Lung (tissue), 12 donors: ENCODE results near the gene ZNF775. TPM values are rescaled to one million over a fixed set of nuclear protein-coding genes. Genes with fewer than 3 reads are reported as not detected.

Source experiments
- ATAC-seq: fragments of 200-7000 bp; cut with Tn5 transposase; one replicate; pipeline ENCODE4 v1.9.1; 2020; ENCODE audit warnings: moderate number of reproducible peaks; ENCODE audit not compliant: insufficient read depth, low FRiP score
- DNase-seq, 3 donors: peaks; one replicate each; pipeline ENCODE4 v3.0.0-alpha.2; 2013 to 2017
- H3K27ac ChIP-seq, 2 donors: one replicate each; pipeline ENCODE4 v1.5.1; 2013; ENCODE audit warnings: mild to moderate bottlenecking in 2 of 2, moderate library complexity in 2 of 2, control low read depth in 1 of 2, inconsistent platforms in 1 of 2, low read depth in 1 of 2, low read length in 1 of 2
- H3K27me3 ChIP-seq, 3 donors: one replicate each; pipeline ENCODE4 v1.5.1; 2013; ENCODE audit warnings: low read length in 2 of 3; ENCODE audit not compliant: control insufficient read depth in 3 of 3, insufficient read depth in 3 of 3
- H3K36me3 ChIP-seq, 4 donors: one replicate each; pipeline ENCODE4 v1.5.1; 2013; ENCODE audit warnings: low read length in 4 of 4, mild to moderate bottlenecking in 1 of 4, moderate library complexity in 1 of 4; ENCODE audit not compliant: control insufficient read depth in 4 of 4, insufficient read depth in 4 of 4
- H3K4me1 ChIP-seq, 5 donors: one replicate each; pipeline ENCODE4 v1.5.1; 2013; ENCODE audit warnings: low read length in 5 of 5, mild to moderate bottlenecking in 2 of 5, moderate library complexity in 1 of 5; ENCODE audit not compliant: control insufficient read depth in 5 of 5, insufficient read depth in 5 of 5
- H3K4me3 ChIP-seq: one replicate; pipeline ENCODE4 v1.5.1; 2013; ENCODE audit warnings: mild to moderate bottlenecking, control low read depth, moderate library complexity
- H3K9ac ChIP-seq, 2 donors: one replicate each; pipeline ENCODE4 v1.5.1; 2013; ENCODE audit warnings: low read length in 2 of 2, control low read depth in 1 of 2; ENCODE audit not compliant: insufficient read depth in 1 of 2
- H3K9me3 ChIP-seq, 4 donors: one replicate each; pipeline ENCODE4 v1.5.1; 2013; ENCODE audit warnings: low read length in 3 of 4, mild to moderate bottlenecking in 1 of 4, moderate library complexity in 1 of 4; ENCODE audit not compliant: control insufficient read depth in 4 of 4, insufficient read depth in 3 of 4
- CTCF ChIP-seq: IDR thresholded peaks from 2 replicates; pipeline ENCODE4 v1.5.1; 2012; ENCODE audit warnings: mild to moderate bottlenecking; ENCODE audit errors: control extremely low read depth, extremely low read depth
- WGBS, 2 donors: extraction: QIAGEN DNeasy Blood & Tissue Kit; methylation state at CpG; one replicate each; pipeline ENCODE4 v1.1.7; 2013; 5-methylcytosine and 5-hydroxymethylcytosine counted together
- polyA plus RNA-seq, 2 donors: library from polyadenylated mRNA; stranded (reverse); fragments of 200-250 nt; gene quantifications; one replicate each; pipeline ENCODE4 v1.2.1, GENCODE V29; 2013
- total RNA-seq, 2 donors: library from RNA; depleted of rRNA in 1 of 2; stranded (reverse); fragments of >200 nt in 1 of 2; gene quantifications; one replicate each; pipeline ENCODE4 v1.2.1, GENCODE V29; 2014 to 2021
- donor health status: control.
- donor health status: control.
- donor health status: Bipolar disorder and iron deficiency.
- donor health status: healthy.
- donor health status: DM: yes; HTN: yes; CAD: no.

Gene ZNF775
- total and polyA plus RNA-seq, 4 donors: 1.4 to 5.4 (median 3.8) TPM

GRCh38 chr7:150365194-150365593 lies 13.9 kb upstream of the ZNF775 start:
- WGBS, 2 donors: 62 to 79% methylated on average over 10 of the region's 10 CpGs
- Histone ChIP-seq H3K27me3 (no peaks in the 10 kb centered on the region), H3K36me3 (peaks cover 0 to 4% (median 0%) of the 10 kb centered on the region in 4 donors), H3K4me1 (peaks cover 0 to 16% (median 1%) of the 10 kb centered on the region in 5 donors), H3K9me3 (no peaks in the 10 kb centered on the region), H3K9ac (no peak overlapping the region), H3K4me3 (no peak overlapping the region), H3K27ac (no peak overlapping the region)
- no peak for TF ChIP-seq CTCF
- DNase-seq (no peak), ATAC-seq (no peak)

- no peak overlapping the region for H3K4me3 ChIP-seq
- H3K27me3 ChIP-seq: no peaks in the 10 kb centered on the region
- 59 to 76% methylated on average over 5 of the region's 5 CpGs for WGBS, 2 donors
- ATAC-seq: no peak
- H3K9ac ChIP-seq: no peak overlapping the region
- H3K27ac ChIP-seq: no peak overlapping the region
- TF ChIP-seq CTCF: no peak
- H3K36me3 ChIP-seq: peaks cover 0 to 8% (median 0%) of the 10 kb centered on the region in 4 donors
- H3K4me1 ChIP-seq: peaks cover 0 to 23% (median 4%) of the 10 kb centered on the region in 5 donors
- DNase-seq: no peak
- H3K9me3 ChIP-seq: no peaks in the 10 kb centered on the region
Measured at GRCh38 chr7:150365673-150366398, 13.3 kb upstream of the ZNF775 start.

GRCh38 chr7:150367677-150368095 lies 11.4 kb upstream of the ZNF775 start:
- TF ChIP-seq CTCF: no peak
- Histone ChIP-seq H3K4me3 (no peak overlapping the region), H3K27me3 (no peaks in the 10 kb centered on the region), H3K9me3 (no peaks in the 10 kb centered on the region), H3K27ac (peak overlapping the region; percentile 97 to 99), H3K4me1 (peaks cover 0 to 26% (median 5%) of the 10 kb centered on the region in 5 donors), H3K36me3 (peaks cover 0 to 26% (median 4%) of the 10 kb centered on the region in 4 donors), H3K9ac (peak overlapping the region; percentile 50 to 77)
- 36 to 44% methylated on average over 8 of the region's 8 CpGs for WGBS, 2 donors
- no peak for ATAC-seq
- DNase-seq: peak in 1 of 3 donors; percentile 64
